Stimulated activated CD4-positive, alpha-beta T cell treated with anti-CD3 and anti-CD28 coated beads, Interleukin-4, amount 100 ng/mL, for 4 hours (primary cell): ENCODE results near the gene TRIM17.

ENCODE experiments used
- DNase-seq, 2 experiments: peaks; one replicate each; pipeline ENCODE4 v3.0.0-alpha.2; 2020

Gene TRIM17

DNA sequence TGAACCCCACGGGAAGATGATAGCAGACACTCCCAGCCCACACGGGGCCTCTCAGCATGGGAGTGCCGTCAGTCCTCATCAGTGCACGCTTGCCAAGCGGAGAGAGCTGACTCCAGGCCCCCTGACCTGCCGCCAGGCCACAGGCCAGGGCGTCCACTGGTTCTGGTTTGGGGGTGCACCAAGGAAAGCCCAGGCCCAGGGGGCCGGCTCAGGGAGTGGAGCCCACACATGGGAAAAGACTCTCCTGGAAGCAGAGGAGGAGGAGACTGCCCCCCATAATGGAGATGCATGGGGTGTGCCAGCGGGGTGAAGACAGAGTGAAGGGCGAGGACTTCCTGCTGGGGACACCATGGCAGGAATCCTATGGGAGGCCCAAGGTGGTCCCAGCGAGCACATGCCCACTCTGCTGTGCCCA lies 16.4 kb downstream of the TRIM17 start:
- no peak for DNase-seq

DNA sequence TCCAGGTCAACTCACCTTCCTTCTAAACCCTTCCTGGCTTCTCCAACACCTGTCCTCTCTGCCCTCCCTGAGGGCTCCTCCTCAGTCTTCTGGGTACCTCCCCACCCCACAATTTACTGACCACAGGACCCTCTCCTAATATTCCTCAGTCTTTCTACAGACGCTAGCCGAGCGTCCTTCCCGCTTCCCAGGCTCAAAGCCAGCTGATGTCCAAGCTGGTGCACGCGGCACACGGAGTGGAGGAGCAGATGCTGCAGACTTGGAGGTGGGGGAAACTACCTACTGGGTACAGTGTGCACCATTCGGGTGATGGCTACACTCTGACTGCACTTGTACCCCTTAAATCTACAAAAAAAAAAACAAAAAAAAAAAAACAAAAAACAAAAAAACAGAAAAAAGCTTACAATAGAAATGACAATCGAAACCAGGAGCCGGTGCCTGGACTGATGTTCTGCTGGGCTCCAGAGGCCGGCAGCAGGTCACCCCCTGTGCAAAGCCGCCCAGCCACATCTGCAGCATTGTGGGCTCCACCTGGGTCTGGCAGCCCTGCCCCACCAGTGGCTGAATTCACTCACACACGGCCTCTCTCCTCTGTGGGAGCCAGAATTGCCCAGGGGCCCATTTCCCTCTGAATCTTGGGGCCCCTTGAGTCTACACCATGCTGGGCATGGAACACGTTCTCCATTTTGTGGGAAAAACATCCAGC lies 17.0 kb downstream of the TRIM17 start:
- DNase-seq = no peak

DNA sequence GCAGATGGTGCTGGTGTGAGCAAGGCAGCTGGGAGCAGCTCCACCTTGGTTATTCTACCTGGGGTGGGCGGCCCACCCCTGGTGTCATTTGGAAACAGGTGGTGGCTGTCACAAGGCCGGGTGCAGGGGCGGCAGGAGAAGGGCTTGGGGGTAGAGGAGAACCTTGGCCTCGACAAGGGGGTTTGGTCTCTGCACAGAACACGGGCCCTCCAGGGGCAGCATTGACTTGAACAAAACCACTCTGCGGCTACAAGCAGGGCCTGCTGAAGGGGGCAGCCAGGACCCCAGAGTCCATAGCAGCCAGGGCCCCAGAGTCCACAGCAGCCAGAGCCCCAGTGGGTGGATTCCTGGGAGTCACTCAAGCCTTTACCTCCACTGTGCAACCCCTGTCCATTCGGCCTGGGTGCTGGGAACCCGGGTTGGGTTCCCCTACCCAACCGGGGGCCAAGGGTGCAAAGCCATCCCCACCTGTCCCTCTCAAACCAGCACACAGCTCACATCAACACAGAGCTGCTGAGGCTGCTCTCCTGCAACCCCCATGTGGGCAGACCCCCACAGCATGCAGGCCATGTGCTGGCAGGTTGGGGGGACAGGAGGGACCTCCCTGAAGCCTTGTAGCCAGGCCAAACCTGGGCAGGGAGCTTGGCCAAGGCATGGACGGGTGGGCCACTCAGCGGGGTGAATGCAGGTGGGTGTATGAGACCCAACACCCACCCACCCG lies 17.8 kb downstream of the TRIM17 start:
- DNase-seq = no peak

DNA sequence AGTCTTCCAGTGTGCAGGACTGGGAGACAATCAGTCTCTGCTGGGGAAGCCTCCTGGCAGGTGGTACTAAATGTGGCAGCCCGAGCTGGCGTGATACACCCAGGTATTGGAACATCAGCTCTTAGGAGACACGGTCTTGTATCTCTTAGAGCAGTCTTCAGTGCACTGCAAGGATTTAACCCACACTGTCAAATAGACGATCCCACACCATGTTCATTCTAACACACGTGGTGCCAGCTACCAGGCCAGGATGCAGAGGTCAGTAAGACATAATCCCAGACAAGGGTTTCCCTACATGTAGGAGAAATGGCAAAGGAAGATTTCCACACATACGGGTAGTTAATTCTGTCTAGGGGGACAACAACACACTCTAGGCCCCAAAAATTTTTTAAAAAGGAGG lies 18.7 kb downstream of the TRIM17 start:
- DNase-seq = no peak

DNA sequence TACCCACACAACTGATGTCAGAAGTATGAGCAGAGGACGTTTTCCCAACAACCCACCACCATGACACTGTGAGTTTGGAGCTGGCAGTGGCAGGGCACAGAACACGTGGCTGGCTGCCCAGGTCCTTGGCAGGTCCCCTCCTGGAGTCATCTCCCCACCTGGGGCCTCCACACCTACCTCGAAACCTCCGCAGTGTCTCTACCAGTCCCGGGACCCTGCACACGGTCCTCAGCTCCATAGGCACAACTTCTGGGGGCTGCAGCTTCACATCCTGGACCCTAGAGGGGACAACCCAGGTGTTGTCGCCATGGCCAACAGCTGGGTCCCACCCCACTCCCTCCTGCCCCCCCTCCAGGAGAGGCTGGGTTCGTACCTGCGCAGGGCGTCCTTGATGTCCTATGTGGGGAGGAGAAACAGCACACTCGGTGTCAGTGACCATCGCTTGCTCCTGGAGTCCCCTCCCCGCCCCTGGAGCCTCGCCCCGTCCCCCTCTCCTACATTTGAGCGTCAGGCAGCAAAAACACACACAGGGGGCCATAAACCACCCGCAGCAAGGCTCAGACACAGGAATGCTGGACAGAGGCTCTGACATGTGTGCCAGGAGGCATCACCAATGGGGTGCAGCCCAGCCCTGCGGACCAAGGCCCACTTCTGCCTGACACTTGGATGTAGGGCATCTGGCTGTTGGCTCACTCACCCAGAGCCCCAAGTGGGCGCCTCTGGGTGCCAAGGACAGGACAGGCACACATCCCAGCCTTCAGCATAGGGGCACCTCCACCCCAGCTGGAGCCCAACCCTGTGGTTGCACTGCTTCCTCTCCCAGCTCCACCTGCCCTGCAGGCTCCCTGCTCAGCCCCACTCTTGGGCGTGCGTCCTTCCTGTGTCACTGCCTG lies 19.6 kb downstream of the TRIM17 start:
- DNase-seq = no peak

DNA sequence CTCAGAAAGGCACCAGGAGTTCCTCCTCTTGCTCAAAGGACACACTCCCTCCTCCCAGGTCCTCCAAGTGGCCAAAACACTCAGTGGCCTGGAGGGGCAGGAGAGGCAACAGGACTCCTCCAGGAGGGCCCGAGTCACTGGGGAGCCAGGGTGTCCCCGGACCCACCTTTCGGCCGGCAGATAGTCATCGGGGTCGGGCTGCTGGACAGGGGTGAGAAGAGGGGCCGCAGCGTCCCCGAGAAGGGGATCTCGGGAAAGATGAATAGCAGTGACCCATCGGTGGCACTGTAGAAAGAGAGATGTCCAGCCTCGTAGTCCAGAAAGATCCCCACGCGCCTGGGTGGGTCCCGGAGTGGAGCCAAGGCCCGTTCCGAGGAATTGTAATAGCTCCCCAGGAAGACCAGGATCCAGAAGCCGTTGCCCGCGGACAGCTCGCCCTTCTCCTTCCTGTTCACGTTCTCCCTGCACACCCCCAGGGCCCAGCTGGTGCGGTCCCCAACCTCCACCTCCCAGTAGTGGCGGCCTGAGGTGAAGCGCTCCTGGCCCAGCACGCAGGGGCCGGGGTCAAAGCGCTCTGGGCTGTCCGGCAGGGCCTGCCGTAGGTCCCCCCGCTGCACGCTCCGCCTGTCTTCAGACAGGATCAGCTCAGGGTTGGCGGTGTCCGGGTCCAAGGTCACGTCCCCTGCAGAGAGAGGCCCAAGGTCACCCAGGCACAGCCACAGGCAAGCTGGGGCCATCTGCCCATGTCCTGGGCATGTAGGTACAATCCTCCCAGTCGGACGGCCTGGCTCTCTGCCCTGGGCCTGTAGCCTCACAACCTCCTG lies 21.9 kb downstream of the TRIM17 start:
- no peak for DNase-seq

DNA sequence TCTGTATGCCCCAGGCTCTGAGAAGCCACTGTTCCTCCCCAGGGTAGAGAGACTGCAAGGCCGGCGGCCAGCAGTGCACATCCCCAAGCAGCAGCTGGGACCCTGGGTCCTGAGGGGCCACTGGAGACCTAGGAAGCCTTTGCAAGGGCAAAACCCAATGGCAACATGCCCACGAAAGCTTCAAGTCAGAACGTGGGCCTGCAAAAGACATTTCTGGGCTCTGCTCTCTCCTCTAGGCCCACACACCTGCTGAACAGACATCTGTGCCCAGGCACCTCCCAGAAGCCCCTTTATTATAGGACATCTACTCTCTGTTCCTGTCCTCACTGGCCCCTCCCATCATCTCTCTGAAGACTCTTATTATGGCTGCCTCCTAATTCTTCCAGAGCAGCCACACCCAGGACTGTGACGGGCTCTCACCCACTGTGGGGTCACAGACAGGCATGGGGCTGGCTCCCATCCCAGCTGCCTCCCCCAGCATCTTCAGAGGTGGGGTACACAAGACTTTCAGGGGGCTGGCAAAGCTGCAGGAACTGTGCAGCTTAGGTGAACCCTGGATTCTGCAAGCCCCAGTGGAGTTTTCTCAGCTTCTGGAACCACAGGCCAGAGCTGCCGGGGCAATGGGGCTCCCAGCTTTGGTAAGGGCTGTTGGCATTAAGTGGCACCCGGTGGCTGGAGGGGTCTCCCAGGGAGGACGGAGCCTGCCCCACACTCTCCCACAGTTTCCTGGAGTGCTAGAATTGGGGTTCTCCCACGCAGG lies 22.7 kb downstream of the TRIM17 start:
- no peak for DNase-seq

DNA sequence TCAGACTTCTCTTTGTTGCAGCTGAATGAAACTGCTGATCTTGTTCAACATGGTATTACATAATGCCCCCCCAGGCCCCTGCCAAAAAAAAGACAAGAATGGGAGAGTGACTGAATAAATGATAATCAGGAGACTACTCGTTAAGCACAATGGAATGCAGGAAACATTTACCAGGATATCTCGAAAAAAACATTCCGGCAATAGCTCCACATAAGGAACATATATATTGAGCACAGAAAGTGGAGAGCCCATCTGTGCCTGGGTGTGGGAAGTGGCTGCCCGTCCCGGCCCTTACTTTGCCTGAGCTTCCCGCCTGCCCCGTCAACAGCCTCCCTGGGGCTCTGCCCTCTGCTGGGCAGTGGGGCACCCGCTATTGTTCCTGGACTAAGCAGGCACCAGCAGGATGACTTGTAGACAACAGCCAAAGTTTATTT lies 23.4 kb downstream of the TRIM17 start:
- DNase-seq = no peak

DNA sequence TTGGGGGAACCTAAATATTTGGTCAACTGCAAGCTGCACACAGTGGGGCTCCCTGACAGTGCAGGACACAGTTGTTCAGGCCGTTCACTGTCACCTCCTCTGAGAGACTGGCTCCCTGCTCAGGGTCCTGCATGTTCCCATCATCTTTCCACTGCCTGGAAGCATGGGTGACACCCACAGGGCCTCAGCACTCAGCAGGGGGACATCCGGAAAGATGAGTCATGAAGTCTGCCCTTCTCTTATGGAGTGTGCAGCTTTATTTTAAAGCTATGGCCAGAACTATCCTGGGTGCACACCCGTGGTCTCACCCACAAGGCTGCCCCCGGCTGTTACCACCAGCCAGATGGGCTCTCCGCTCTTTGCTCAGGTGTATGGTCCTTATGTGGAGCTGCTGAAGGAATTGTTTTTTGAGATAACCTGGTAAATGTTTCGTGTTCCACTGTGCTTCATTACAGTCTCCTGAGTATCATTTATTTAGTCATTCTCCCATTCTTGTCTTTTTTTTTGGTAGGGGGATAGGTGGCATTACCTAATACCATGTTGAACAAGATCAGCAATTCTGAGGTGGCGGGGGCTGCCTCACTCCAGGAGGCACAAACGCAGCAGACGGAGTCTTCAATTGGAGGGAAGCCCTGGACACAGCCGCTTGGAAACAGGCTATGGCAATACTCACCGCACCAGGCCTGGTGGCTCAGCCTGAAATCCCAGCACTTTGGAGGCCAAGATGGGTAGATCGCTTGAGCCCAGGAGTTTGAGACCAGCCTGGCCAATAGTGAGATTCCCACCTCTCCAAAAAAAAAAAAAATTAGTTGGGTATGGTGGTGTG lies 24.3 kb downstream of the TRIM17 start:
- DNase-seq = no peak

DNA sequence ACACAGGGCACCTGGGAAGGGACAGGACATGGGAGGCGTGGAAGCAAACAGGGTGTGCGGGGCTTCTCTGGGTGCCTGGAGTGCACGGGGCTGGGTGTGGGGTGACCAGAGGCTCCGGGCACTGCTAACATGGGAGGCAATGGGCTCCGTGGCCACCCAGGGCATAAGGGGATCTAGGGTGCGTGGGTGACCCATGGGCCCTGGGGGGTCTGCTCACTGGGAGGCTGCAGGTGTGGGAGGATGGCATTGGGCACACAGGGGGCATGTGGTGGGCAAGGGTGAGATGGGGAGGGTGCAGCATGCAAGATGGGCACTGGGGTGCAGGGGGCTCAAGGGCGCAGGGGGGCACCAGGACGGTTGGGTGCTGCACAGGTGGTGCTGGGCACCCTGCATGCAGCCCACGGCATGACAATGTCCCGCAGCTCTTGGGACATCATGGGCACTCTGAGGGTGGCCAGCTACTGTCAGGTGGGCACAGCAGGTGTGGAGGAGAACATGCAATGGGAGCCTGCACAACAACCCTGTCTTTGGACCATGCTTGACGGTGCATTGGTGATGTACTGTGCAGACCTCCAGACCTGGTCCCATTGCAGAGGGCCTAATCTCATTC lies 25.1 kb downstream of the TRIM17 start:
- no peak for DNase-seq

DNA sequence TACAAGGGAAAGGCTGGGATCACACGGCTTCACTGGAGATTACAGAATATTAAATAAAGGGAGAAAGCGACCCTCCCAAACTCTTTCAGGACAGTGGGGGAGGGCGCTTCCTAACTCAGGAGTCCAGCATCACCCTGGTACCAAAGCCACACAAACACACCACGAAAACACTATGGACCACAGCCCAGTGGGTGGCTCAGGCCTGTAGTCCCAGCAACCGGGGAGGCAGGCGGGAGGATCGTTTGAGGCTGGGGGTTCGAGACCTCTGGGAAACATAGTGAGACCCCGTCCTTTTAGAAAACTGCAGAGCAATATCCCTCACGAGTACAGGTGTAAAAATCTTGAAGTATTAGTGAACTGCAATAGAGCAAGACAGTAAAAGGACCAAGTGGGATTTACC lies 26.0 kb downstream of the TRIM17 start:
- DNase-seq = no peak

DNA sequence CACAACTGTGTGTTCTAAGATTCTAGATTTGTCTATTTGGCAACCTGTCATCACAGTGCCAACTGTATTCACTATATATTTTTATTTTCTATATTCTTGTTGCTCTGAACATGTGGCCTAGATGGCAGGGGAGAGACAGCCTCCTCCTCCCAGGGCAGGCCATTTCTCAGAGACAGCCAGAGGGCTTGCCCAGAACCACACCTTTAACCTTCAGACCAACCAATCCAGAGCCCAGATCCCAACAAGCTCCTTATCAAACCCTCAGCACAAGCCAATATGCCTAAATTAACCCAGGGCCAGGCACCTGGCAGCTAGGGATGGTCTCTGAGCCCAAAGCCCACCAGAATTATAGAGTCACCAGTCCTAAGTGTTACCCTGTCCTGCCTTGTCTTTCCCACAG lies 29.3 kb downstream of the TRIM17 start:
- no peak for DNase-seq

DNA sequence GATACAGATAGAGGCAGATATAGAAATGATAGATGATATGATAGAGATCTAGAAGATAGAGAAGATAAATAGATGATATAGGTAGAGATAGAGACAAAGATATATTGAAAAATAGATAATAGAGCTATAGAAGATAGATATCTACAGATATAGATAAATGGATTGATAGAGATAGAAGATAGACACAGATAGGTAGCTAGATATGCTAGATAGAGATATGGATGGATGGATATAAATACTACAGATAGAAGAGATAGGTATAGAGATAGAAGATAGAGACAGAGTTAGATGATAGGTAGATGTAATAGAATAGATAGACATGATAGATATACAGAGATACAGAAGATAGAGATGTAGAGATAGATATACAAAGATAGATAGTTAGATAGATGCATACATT lies 31.4 kb downstream of the TRIM17 start:
- no peak for DNase-seq

DNA sequence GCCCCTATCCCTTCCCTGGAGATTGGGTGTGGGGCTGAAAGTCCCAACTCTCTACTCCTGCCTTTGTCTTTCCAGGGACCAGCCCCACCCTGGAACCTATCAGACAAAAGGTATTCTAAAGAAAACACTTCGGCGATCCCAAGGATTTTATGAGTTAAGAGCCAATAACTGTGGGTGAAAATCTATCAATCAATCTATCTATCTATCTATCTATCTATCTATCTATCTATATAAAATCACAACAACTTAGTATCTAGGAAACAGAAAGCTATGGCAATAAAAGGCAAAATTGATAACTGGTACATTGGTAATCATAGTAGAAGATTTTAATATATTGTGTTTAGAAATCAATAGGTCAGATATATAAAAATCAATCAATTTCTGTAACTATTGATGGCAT lies 32.9 kb downstream of the TRIM17 start:
- no peak for DNase-seq

DNA sequence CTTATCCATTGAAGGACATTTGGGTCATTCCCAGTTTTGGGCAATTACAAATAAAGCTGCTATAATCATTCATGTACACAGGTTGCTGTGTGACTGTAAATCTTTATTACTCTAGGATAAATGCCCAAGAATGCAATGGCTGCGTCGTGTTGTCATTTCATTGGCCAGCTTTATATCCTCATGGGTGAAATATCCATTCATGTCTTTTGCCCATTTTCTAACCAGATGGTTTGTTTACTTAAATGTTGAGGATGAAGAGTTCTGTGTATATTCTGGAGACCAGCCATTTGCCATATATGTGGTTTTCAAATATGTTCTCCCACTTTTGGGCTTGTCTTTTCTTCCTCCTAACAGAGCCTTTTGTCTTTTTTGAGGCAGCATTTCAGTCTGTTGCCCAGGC lies 35.3 kb downstream of the TRIM17 start:
- DNase-seq = no peak

DNA sequence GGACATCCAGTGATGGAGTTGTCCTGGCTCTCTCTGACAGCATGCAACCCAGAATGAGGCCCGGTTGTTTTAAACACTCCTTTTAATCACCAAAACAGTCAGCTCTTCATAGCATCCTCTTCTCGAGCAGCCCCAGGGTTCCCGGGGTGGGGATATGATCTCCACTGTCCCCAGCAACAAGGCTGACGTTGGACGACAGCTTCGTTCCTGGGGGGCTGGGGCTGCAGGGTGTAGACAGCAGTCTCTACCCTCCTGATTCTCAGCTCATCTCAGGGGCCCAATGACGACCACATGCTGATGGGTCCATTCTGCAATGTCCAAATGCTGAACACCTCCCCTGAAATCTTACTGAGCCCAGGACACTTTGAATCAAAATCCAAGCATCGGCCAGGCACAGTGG lies 37.0 kb downstream of the TRIM17 start:
- no peak for DNase-seq

DNA sequence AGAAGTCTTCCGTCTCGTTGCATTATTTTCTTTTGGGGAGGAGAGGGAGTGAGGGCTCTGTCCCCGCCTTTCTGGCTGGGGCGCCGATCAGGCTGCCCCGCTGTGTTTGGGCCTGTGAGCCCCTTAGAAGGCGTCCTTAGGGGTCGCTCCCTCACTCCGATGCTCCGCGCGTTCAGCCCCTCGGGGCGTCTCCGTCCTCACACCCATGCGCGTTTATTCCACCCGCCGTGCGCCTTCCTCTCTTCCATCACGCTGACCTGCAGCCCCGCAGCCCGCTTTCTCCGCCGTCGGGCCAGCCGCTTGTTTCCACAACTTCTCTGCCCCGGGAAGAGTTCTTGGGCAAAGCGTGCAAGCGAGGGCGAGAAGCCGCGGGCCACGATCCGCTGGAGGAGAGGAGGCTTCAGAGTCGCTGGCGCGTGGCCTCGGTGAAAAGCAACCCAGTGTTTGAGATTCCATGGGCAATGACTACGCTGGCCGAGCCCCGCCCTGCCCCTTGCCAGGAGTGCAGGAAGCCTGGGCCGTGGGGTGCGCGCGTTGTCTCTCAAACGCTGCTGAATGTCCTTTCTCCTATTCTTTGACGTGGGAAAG lies 37.7 kb downstream of the TRIM17 start:
- DNase-seq = no peak

DNA sequence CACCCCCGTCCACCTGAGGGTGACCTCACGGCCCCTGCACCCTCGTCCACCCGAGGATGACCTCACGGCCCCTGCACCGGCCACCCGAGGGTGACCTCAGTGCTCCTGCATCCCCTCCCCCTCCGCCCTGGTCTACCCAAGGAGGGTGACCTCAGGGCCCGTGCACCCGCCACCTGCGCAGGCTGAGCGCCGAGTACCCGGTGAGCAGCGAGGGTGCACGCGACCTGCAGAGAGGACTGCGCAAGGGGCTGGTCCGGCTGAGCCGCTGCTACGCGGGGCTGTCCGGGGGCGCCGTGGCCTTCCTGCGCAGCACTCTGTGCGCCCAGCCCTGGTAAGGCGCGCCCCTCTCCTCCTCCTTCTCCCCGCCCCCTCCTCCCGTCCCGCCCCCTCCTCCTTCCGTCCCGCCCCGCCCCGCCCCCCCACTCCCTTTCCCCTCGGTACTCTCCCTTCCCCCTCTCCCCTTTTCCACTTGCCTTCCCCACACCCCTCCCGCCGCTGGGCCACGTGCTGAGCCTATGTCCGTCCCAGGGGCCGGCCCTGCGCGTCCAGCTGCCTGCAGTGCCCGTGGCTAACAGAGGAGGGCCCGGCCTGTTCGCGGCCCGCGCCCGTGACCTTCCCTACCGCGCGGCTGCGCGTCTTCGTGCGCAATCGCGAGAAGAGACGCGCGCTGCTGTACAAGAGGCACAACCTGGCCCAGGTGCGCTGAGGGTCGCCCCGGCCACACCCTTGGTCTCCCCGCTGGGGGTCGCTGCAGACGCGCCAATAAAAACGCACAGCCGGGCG lies 38.4 kb downstream of the TRIM17 start:
- peak; percentile 45 to 52 for DNase-seq

DNA sequence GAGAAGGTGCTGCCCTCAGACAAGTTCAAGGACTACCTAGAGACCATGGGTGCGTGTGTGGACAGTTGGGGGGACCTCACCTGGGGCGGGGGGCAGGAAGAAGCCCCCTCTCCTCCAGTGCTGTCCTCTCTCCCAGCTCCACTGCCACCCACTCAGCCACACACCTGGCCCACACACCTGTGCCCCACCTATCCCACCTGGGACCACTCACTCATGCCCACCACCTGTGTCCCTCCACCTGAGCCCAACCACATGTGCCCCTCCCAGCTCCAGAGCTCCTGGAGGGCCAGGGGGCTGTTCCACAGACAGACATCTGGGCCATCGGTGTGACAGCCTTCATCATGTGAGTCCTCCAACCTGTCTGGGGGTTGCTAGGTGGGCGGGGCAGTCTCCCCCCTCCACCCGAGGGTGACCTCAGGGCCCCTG lies 39.0 kb downstream of the TRIM17 start:
- DNase-seq = no peak
